HEK293 (cell line): ENCODE data around the gene DCAF6.

Source experiments
- CTCF ChIP-seq: fragments of 450-650 bp; formaldehyde crosslinking; IDR thresholded peaks from 2 replicates; pipeline ENCODE4 v1.5.1; 2016; ENCODE audit warnings: missing biosample characterization, missing genetic modification characterization
- MZF1 ChIP-seq: fragments of 450-650 bp; formaldehyde crosslinking; IDR thresholded peaks from 2 replicates; pipeline ENCODE4 v1.5.1; 2017; ENCODE audit warnings: missing biosample characterization, missing genetic modification characterization, borderline replicate concordance
- TCF7L2 ChIP-seq: IDR thresholded peaks from 2 replicates; pipeline ENCODE4 v1.6.1; 2011; ENCODE audit warnings: low read depth, mild to moderate bottlenecking, inconsistent platforms, low read length, moderate library complexity, borderline replicate concordance
- TSHZ1 ChIP-seq: fragments of 450-650 bp; formaldehyde crosslinking; IDR thresholded peaks from 2 replicates; pipeline ENCODE4 v1.5.1; 2016; ENCODE audit warnings: missing biosample characterization, missing genetic modification characterization, borderline replicate concordance
- YY1 ChIP-seq: fragments of 450-650 bp; formaldehyde crosslinking; IDR thresholded peaks from 2 replicates; pipeline ENCODE4 v1.5.1; 2018; ENCODE audit warnings: missing biosample characterization, missing genetic modification characterization
- ZNF157 ChIP-seq: fragments of 450-650 bp; formaldehyde crosslinking; IDR thresholded peaks from 2 replicates; pipeline ENCODE4 v1.5.1; 2016; ENCODE audit warnings: missing biosample characterization, missing genetic modification characterization
- ZNF2 ChIP-seq: fragments of 450-650 bp; formaldehyde crosslinking; IDR thresholded peaks from 2 replicates; pipeline ENCODE4 v1.5.1; 2016; ENCODE audit warnings: missing biosample characterization, missing genetic modification characterization
- ZNF23 ChIP-seq: fragments of 450-650 bp; formaldehyde crosslinking; IDR thresholded peaks from 2 replicates; pipeline ENCODE4 v1.5.1; 2016; ENCODE audit warnings: missing biosample characterization, missing genetic modification characterization, borderline replicate concordance
- ZNF239 ChIP-seq: fragments of 450-650 bp; formaldehyde crosslinking; IDR thresholded peaks from 2 replicates; pipeline ENCODE4 v1.5.1; 2016; ENCODE audit warnings: missing biosample characterization, missing genetic modification characterization
- ZNF621 ChIP-seq: fragments of 450-650 bp; formaldehyde crosslinking; IDR thresholded peaks from 2 replicates; pipeline ENCODE4 v1.5.1; 2017; ENCODE audit warnings: missing biosample characterization, missing genetic modification characterization

GRCh38 chr1:168091063-168091462 lies 154.6 kb downstream of the DCAF6 start:
- no peak for TF ChIP-seq YY1 (tag by site-specific recombination)
- no peak for TF ChIP-seq ZNF157 (tag by site-specific recombination)
- no peak for TF ChIP-seq CTCF (tag by site-specific recombination)
- no peak for TF ChIP-seq TCF7L2
- TF ChIP-seq ZNF2 (tag by site-specific recombination): no peak
- no peak for TF ChIP-seq ZNF23 (tag by site-specific recombination)
- TF ChIP-seq ZNF621 (tag by site-specific recombination): no peak
- no peak for TF ChIP-seq ZNF239 (tag by site-specific recombination)
- no peak for TF ChIP-seq MZF1
- TF ChIP-seq TSHZ1 (tag by site-specific recombination): no peak
